Measurements from ENCODE around the gene TMEM200A.

TMEM200A gene

DNA sequence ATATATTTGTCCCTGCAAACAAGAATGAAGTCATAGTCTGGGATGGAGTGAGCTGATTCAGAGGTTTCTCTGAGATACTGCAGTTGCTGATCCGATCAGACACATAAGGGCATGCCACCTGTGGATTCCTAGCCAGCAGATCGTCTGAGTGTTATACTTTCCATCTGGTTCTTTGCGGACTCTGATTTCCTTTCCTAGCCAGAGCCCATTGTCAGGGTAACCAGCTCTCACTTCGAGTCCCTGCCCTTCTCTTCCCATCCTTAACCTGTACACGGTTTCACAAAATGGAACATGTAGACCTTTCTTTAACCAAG is 100.9 kb downstream of the TMEM200A start:
- no peaks in the 10 kb centered on the region for H3K36me3 ChIP-seq (ENCODE audit: insufficient read depth, low read length)
- H3K9ac ChIP-seq (ENCODE audit: insufficient read length) = no peak overlapping the region
- no peaks in the 10 kb centered on the region for H3K9me3 ChIP-seq (ENCODE audit: low read depth, low read length)
- no peak for DNase-seq (ENCODE audit: low read depth, low spot score)
- no peak overlapping the region for H3K27ac ChIP-seq
- H3K4me3 ChIP-seq = no peak overlapping the region
- TF ChIP-seq POLR2AphosphoS5 (IDR thresholded peaks at IDR 0.05; ENCODE audit: borderline replicate concordance, low read depth, low read length) (no peak), FOXP2 (optimal IDR thresholded peaks at IDR 0.05; ENCODE audit: control extremely low read depth, extremely low read length, insufficient read depth) (no peak), EZH2 (IDR thresholded peaks at IDR 0.05) (no peak)

GRCh38 chr6:130467146-130468050 is 101.6 kb downstream of the TMEM200A start:
- H3K9me3 ChIP-seq (ENCODE audit: low read depth, low read length) = no peaks in the 10 kb centered on the region
- H3K36me3 ChIP-seq (ENCODE audit: insufficient read depth, low read length) = no peaks in the 10 kb centered on the region
- H3K4me3 ChIP-seq = no peak overlapping the region
- TF ChIP-seq POLR2AphosphoS5 (IDR thresholded peaks at IDR 0.05; ENCODE audit: borderline replicate concordance, low read depth, low read length) = no peak
- no peak for TF ChIP-seq EZH2 (IDR thresholded peaks at IDR 0.05)
- no peak for TF ChIP-seq FOXP2 (optimal IDR thresholded peaks at IDR 0.05; ENCODE audit: control extremely low read depth, extremely low read length, insufficient read depth)
- DNase-seq (ENCODE audit: low read depth, low spot score) = no peak
- no peak overlapping the region for H3K27ac ChIP-seq
- no peak overlapping the region for H3K9ac ChIP-seq (ENCODE audit: insufficient read length)

DNA sequence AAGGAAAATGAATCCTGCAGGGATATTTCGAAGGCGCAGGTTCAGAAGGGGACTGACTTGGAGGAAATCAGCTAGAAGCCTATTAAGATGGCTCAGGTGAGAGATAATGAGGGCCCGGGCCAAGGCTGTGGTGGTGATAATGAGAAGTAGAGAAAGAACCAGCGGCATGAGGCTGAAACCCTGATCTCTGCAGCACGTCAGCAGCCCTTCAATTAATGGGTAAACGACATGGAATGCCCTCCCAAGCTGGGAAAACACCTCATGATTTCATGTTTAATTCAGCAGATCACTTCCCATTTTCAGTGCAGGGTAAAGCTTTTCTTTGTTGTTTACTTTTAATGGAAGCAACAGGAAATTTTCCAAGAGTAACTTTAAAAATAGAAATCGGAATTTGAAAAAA is 104.9 kb downstream of the TMEM200A start:
- TF ChIP-seq EZH2 (IDR thresholded peaks at IDR 0.05) = no peak
- TF ChIP-seq FOXP2 (optimal IDR thresholded peaks at IDR 0.05; ENCODE audit: control extremely low read depth, extremely low read length, insufficient read depth) = no peak
- TF ChIP-seq POLR2AphosphoS5 (IDR thresholded peaks at IDR 0.05; ENCODE audit: borderline replicate concordance, low read depth, low read length) = no peak
- no peak for DNase-seq (ENCODE audit: low read depth, low spot score)

GRCh38 chr6:130473886-130474285 is 108.1 kb downstream of the TMEM200A start:
- no peaks in the 10 kb centered on the region for H3K36me3 ChIP-seq (ENCODE audit: insufficient read depth, low read length)
- no peak overlapping the region for H3K9ac ChIP-seq (ENCODE audit: insufficient read length)
- DNase-seq (ENCODE audit: low read depth, low spot score) = no peak
- no peak for TF ChIP-seq EZH2 (IDR thresholded peaks at IDR 0.05)
- TF ChIP-seq FOXP2 (optimal IDR thresholded peaks at IDR 0.05; ENCODE audit: control extremely low read depth, extremely low read length, insufficient read depth) = no peak
- no peak for TF ChIP-seq POLR2AphosphoS5 (IDR thresholded peaks at IDR 0.05; ENCODE audit: borderline replicate concordance, low read depth, low read length)
- H3K27ac ChIP-seq = no peak overlapping the region
- H3K9me3 ChIP-seq (ENCODE audit: low read depth, low read length) = no peaks in the 10 kb centered on the region
- no peak overlapping the region for H3K4me3 ChIP-seq

More for the DNA sequence above, 104.9 kb downstream of the TMEM200A start:
- no peaks in the 10 kb centered on the region for H3K36me3 ChIP-seq (ENCODE audit: insufficient read depth, low read length)
- no peaks in the 10 kb centered on the region for H3K9me3 ChIP-seq (ENCODE audit: low read depth, low read length)
- H3K9ac ChIP-seq (ENCODE audit: insufficient read length) = no peak overlapping the region
- H3K4me3 ChIP-seq = no peak overlapping the region
- H3K27ac ChIP-seq = no peak overlapping the region

GRCh38 chr6:130482645-130483390 is 117.0 kb downstream of the TMEM200A start:
- Histone ChIP-seq H3K9me3 (ENCODE audit: low read depth, low read length) (no peaks in the 10 kb centered on the region), H3K36me3 (ENCODE audit: insufficient read depth, low read length) (no peaks in the 10 kb centered on the region), H3K4me3 (no peak overlapping the region), H3K9ac (ENCODE audit: insufficient read length) (no peak overlapping the region), H3K27ac (no peak overlapping the region)
- DNase-seq (ENCODE audit: low read depth, low spot score) = peak; percentile 45
- TF ChIP-seq FOXP2 (optimal IDR thresholded peaks at IDR 0.05; ENCODE audit: control extremely low read depth, extremely low read length, insufficient read depth) (no peak), POLR2AphosphoS5 (IDR thresholded peaks at IDR 0.05; ENCODE audit: borderline replicate concordance, low read depth, low read length) (no peak), EZH2 (IDR thresholded peaks at IDR 0.05) (no peak)

DNA sequence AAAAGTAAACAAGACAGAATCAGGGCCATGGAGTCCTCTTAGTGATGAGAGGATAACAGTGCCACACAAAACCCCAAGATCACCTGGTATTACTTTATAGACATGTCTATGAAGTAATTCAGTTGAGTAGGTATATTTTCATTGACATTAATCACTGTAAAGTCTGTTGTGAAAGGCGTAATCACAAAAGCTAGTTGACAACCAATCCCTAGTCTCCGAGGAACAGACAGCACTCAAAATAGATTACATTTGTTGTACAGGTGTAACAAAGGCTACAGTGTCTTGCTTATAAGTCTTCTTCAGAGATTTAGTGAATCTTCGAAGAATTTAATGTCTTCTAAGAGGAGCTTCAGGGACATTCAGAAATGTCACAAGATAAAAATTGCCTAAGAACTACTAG is 120.1 kb downstream of the TMEM200A start:
- H3K9me3 ChIP-seq (ENCODE audit: low read depth, low read length) = no peaks in the 10 kb centered on the region
- no peak for DNase-seq (ENCODE audit: low read depth, low spot score)
- TF ChIP-seq EZH2 (IDR thresholded peaks at IDR 0.05) = no peak
- no peak for TF ChIP-seq FOXP2 (optimal IDR thresholded peaks at IDR 0.05; ENCODE audit: control extremely low read depth, extremely low read length, insufficient read depth)
- no peak for TF ChIP-seq POLR2AphosphoS5 (IDR thresholded peaks at IDR 0.05; ENCODE audit: borderline replicate concordance, low read depth, low read length)

GRCh38 chr6:130486417-130486816 is 120.6 kb downstream of the TMEM200A start:
- DNase-seq (ENCODE audit: low read depth, low spot score) = no peak
- no peak for TF ChIP-seq POLR2AphosphoS5 (IDR thresholded peaks at IDR 0.05; ENCODE audit: borderline replicate concordance, low read depth, low read length)
- no peak for TF ChIP-seq EZH2 (IDR thresholded peaks at IDR 0.05)
- TF ChIP-seq FOXP2 (optimal IDR thresholded peaks at IDR 0.05; ENCODE audit: control extremely low read depth, extremely low read length, insufficient read depth) = no peak
- Histone ChIP-seq H3K4me3 (no peak overlapping the region), H3K27ac (no peak overlapping the region), H3K9ac (ENCODE audit: insufficient read length) (no peak overlapping the region), H3K36me3 (ENCODE audit: insufficient read depth, low read length) (no peaks in the 10 kb centered on the region), H3K9me3 (ENCODE audit: low read depth, low read length) (no peaks in the 10 kb centered on the region)

More for the DNA sequence above, 120.1 kb downstream of the TMEM200A start:
- Histone ChIP-seq H3K9ac (ENCODE audit: insufficient read length) (no peak overlapping the region), H3K4me3 (no peak overlapping the region), H3K27ac (no peak overlapping the region), H3K36me3 (ENCODE audit: insufficient read depth, low read length) (no peaks in the 10 kb centered on the region)

DNA sequence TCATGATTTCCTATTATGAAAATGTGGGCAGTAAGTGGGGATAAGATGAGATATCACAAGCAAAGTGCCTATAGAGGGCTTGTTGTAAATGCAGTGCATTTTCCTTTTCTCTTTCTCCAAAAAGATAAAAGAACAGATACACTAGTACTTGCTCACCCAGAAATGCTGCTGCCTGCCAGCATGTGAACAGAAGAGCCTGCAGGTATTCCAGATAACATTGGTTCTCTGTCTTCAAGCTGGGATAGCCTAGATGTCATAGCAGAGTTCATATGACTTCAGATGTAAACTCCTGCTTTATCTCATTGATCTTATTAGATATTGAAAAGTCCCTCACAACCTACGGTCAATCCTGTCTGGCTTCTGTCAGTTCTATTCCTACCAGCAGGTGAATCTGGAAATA is 123.7 kb downstream of the TMEM200A start:
- no peak for DNase-seq (ENCODE audit: low read depth, low spot score)
- H3K9me3 ChIP-seq (ENCODE audit: low read depth, low read length) = no peaks in the 10 kb centered on the region
- no peak overlapping the region for H3K9ac ChIP-seq (ENCODE audit: insufficient read length)
- no peak for TF ChIP-seq FOXP2 (optimal IDR thresholded peaks at IDR 0.05; ENCODE audit: control extremely low read depth, extremely low read length, insufficient read depth)
- TF ChIP-seq POLR2AphosphoS5 (IDR thresholded peaks at IDR 0.05; ENCODE audit: borderline replicate concordance, low read depth, low read length) = no peak
- TF ChIP-seq EZH2 (IDR thresholded peaks at IDR 0.05) = no peak
- H3K36me3 ChIP-seq (ENCODE audit: insufficient read depth, low read length) = no peaks in the 10 kb centered on the region
- H3K4me3 ChIP-seq = no peak overlapping the region
- H3K27ac ChIP-seq = no peak overlapping the region

All from SK-N-MC (cell line).